ENCODE results near the gene OSM.
A peak's percentile ranks its signal among the peaks of the same experiment; 100 is the strongest.

GRCh38 chr22:30307041-30307574 lies 40.5 kb upstream of the OSM start:
- TF ChIP-seq POLR2A (IDR thresholded peaks at IDR 0.05) (no peak), CTCF (IDR thresholded peaks at IDR 0.05) (no peak), POLR2AphosphoS5 (IDR thresholded peaks at IDR 0.05) (peak; percentile 54)
